ENCODE data around the gene SELENOK. TPM values are rescaled to one million over a fixed set of nuclear protein-coding genes. Genes with fewer than 3 reads are reported as not detected.
"Not testable (repeated sequence)": the region's sequence is repeated elsewhere in the genome, so short reads cannot be mapped to it uniquely, and the experiment has no call there.

Gene SELENOK
- total RNA-seq, 3 donors from 2014 or later (not counting 1 experiment from before 2014, with no cell fraction given), result 79.2 to 116 (median 95.4) TPM

DNA sequence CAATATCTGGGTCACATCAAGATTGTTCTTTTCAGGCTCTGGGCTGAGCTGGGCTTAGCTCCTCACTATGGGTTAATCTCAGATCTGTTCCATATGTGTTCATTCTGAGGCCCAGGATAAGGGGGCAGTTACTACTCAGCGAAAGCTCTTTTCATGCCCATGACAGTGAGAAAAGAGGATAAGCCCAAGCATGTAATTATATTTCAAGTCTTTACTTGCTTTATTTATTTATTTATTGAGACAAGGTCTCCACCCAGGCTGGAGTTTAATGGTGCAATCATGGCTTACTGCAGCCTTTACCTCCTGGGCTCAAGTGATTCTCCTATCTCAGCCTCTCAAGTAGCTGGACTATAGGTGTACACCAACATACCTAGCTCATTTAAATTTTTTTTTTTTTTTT lies 44.7 kb upstream of the SELENOK start:
- Histone ChIP-seq H3K27ac (ENCODE audit: low read length) (no peak overlapping the region), H3K4me3 (ENCODE audit: low read length) (no peak overlapping the region), H3K4me1 (ENCODE audit: control insufficient read depth, insufficient read depth, low read length) (no peaks in the 10 kb centered on the region), H3K9me3 (ENCODE audit: control insufficient read depth, insufficient read depth, low read length) (no peaks in the 10 kb centered on the region), H3K36me3 (ENCODE audit: control insufficient read depth, insufficient read depth, low read length) (no peaks in the 10 kb centered on the region), H3K27me3 (ENCODE audit: control insufficient read depth, insufficient read depth, low read length) (no peaks in the 10 kb centered on the region)
- no peak for DNase-seq
- Mint-ChIP-seq H3K27me3 (ENCODE audit: low read depth in 2 of 2) (peaks cover 5 to 50% of the 10 kb centered on the region in 2 donors), H3K9me3 (peaks cover 0 to 2% of the 10 kb centered on the region in 2 donors), H3K36me3 (peaks cover 7% of the 10 kb centered on the region), H3K27ac (no peak overlapping the region), H3K4me1 (no peaks in the 10 kb centered on the region), H3K4me3 (no peak overlapping the region)
- ATAC-seq, result no peak
- WGBS (ENCODE audit: insufficient coverage), result 100% methylated on average over 1 of the region's 1 CpG
- intact Hi-C loops (cut with micrococcal nuclease), result no loop called here
- TF ChIP-seq, protein P1, sequence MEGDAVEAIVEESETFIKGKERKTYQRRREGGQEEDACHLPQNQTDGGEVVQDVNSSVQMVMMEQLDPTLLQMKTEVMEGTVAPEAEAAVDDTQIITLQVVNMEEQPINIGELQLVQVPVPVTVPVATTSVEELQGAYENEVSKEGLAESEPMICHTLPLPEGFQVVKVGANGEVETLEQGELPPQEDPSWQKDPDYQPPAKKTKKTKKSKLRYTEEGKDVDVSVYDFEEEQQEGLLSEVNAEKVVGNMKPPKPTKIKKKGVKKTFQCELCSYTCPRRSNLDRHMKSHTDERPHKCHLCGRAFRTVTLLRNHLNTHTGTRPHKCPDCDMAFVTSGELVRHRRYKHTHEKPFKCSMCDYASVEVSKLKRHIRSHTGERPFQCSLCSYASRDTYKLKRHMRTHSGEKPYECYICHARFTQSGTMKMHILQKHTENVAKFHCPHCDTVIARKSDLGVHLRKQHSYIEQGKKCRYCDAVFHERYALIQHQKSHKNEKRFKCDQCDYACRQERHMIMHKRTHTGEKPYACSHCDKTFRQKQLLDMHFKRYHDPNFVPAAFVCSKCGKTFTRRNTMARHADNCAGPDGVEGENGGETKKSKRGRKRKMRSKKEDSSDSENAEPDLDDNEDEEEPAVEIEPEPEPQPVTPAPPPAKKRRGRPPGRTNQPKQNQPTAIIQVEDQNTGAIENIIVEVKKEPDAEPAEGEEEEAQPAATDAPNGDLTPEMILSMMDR (IDR thresholded peaks at IDR 0.05), result no peak

DNA sequence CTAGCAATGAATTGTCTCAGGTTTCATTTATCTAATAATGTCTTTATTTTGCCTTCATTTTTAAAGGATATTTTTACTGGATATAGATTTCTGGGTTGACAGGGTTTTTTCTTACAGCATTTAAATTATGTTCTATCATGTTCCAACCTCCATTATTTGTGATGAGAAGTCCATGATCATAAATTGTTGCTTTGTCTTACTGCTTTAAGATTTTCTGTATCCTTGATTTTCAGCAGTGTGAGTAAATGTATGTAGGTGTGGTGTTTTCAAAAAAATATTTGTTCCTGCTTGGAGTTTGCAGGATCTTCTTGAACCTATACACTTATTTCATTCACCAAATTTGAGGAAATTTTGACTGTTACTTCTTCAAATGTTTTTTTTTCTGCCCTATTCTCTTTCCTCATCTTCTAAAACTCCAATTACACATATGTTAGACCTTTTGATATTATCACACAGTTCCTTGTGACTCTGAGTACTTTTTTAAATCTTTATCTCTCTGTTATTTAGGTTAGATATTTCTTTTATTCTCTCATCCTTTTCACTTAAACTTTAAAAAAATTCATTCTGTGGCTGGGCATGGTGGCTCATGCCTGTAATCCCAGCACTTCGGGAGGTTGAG lies 43.7 kb upstream of the SELENOK start:
- intact Hi-C loops (cut with micrococcal nuclease), result no loop called here
- Mint-ChIP-seq H3K36me3 (peaks cover 7% of the 10 kb centered on the region), H3K9me3 (peaks cover 0 to 2% of the 10 kb centered on the region in 2 donors), H3K27ac (no peak overlapping the region), H3K27me3 (ENCODE audit: low read depth in 2 of 2) (peaks cover 5 to 50% of the 10 kb centered on the region in 2 donors), H3K4me1 (no peaks in the 10 kb centered on the region), H3K4me3 (no peak overlapping the region)
- Histone ChIP-seq H3K9me3 (ENCODE audit: control insufficient read depth, insufficient read depth, low read length) (no peaks in the 10 kb centered on the region), H3K27ac (ENCODE audit: low read length) (no peak overlapping the region), H3K36me3 (ENCODE audit: control insufficient read depth, insufficient read depth, low read length) (no peaks in the 10 kb centered on the region), H3K27me3 (ENCODE audit: control insufficient read depth, insufficient read depth, low read length) (no peaks in the 10 kb centered on the region), H3K4me3 (ENCODE audit: low read length) (no peak overlapping the region), H3K4me1 (ENCODE audit: control insufficient read depth, insufficient read depth, low read length) (no peaks in the 10 kb centered on the region)
- WGBS (ENCODE audit: insufficient coverage), result no CpG with 5 or more reads among the region's 1 CpG
- ATAC-seq, result no peak
- TF ChIP-seq, protein P1 (IDR thresholded peaks at IDR 0.05), result no peak
- DNase-seq, result no peak

DNA sequence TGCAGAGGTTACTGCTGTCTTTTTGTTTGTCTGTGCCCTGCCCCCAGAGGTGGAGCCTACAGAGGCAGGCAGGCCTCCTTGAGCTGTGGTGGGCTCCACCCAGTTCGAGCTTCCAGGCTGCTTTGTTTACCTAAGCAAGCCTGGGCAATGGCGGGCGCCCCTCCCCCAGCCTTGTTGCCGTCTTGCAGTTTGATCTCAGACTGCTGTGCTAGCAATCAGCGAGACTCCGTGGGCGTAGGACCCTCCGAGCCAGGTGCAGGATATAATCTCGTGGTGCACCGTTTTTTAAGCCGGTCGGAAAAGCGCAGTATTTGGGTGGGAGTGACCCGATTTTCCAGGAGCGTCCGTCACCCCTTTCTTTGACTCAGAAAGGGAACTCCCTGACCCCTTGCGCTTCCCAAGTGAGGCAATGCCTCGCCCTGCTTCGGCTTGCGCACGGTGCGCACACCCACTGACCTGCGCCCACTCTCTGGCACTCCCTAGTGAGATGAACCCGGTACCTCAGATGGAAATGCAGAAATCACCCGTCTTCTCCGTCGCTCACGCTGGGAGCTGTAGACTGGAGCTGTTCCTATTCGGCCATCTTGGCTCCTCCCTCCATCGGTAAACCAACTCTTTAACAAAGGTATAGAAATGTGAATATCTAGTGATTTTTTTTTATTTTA lies 35.7 kb upstream of the SELENOK start:
- H3K4me3 Mint-ChIP-seq; H3K4me1 Mint-ChIP-seq; H3K4me1 ChIP-seq (ENCODE audit: control insufficient read depth, insufficient read depth, low read length); H3K36me3 Mint-ChIP-seq; ATAC-seq; H3K36me3 ChIP-seq (ENCODE audit: control insufficient read depth, insufficient read depth, low read length); H3K27ac ChIP-seq (ENCODE audit: low read length); H3K9me3 ChIP-seq (ENCODE audit: control insufficient read depth, insufficient read depth, low read length); H3K4me3 ChIP-seq (ENCODE audit: low read length); H3K9me3 Mint-ChIP-seq; H3K27ac Mint-ChIP-seq; intact Hi-C loops (cut with micrococcal nuclease); H3K27me3 ChIP-seq (ENCODE audit: control insufficient read depth, insufficient read depth, low read length); DNase-seq: not testable (repeated sequence)
- WGBS (ENCODE audit: insufficient coverage), result 92% methylated on average over 21 of the region's 30 CpGs
- peaks cover 7 to 21% of the 10 kb centered on the region in 2 donors for H3K27me3 Mint-ChIP-seq (ENCODE audit: low read depth in 2 of 2)

DNA sequence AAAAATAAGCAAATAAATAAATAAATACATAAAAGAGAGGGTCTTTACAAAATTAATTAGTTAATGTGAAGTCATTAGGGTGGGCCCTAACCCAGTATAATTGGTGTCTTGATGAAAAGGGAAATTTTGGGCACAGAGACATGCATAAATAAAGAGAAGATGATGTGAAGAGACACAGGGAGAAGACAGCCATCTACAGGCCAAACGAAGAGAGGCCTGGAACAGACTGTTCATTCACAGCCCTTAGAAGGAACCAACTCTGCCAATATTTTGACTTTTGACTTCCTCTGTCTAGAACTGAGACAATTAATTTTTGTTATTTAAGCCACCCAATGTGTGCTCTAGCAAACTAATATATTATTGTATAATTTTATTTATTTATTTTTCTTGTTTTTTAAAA lies 29.6 kb upstream of the SELENOK start:
- DNase-seq (peak in 1 of 2 donors; percentile 46), ATAC-seq (peak in 1 of 3 donors; percentile 33)
- H3K27me3 Mint-ChIP-seq (ENCODE audit: low read depth in 2 of 2), result peaks cover 22 to 23% of the 10 kb centered on the region in 2 donors
- no peak overlapping the region for H3K4me3 ChIP-seq (ENCODE audit: low read length)
- no peaks in the 10 kb centered on the region for H3K4me1 Mint-ChIP-seq
- peaks cover 15% of the 10 kb centered on the region for H3K36me3 Mint-ChIP-seq
- H3K27me3 ChIP-seq (ENCODE audit: control insufficient read depth, insufficient read depth, low read length), result peaks cover 11% of the 10 kb centered on the region
- no peak overlapping the region for H3K27ac ChIP-seq (ENCODE audit: low read length)
- no peaks in the 10 kb centered on the region for H3K9me3 ChIP-seq (ENCODE audit: control insufficient read depth, insufficient read depth, low read length)
- H3K9me3 Mint-ChIP-seq, result no peaks in the 10 kb centered on the region
- intact Hi-C loops (cut with micrococcal nuclease), result no loop called here
- H3K4me1 ChIP-seq (ENCODE audit: control insufficient read depth, insufficient read depth, low read length), result no peaks in the 10 kb centered on the region
- H3K27ac Mint-ChIP-seq, result no peak overlapping the region
- TF ChIP-seq, protein P1 (IDR thresholded peaks at IDR 0.05), result no peak
- H3K4me3 Mint-ChIP-seq, result no peak overlapping the region
- no peaks in the 10 kb centered on the region for H3K36me3 ChIP-seq (ENCODE audit: control insufficient read depth, insufficient read depth, low read length)
- 65% methylated on average over 1 of the region's 1 CpG for whole genome bisulfite sequencing (ENCODE audit: insufficient coverage)

Data from natural killer cell (primary cell).